Fibroblast of lung (primary cell): ENCODE data around the gene BBC3. TPM values are rescaled to one million over a fixed set of nuclear protein-coding genes. Genes with fewer than 3 reads are reported as not detected.
A peak's percentile ranks its signal among the peaks of the same experiment; 100 is the strongest.

ENCODE experiments used
- DNase-seq, 2 donors: peaks; one replicate each; pipeline versions ENCODE4 v3.0.0 to v3.0.0-alpha.2; 2010; ENCODE audit warnings: low read depth in 2 of 2
- H2AFZ ChIP-seq: 2 replicates; pipeline ENCODE4 v1.5.1; 2012; ENCODE audit warnings: low read length, control low read depth, inconsistent platforms
- H3K27ac ChIP-seq: 2 replicates; pipeline ENCODE4 v1.5.1; 2011; ENCODE audit warnings: low read length, control low read depth; ENCODE audit not compliant: insufficient read depth
- H3K27me3 ChIP-seq: 2 replicates; pipeline ENCODE4 v1.5.1; 2011; ENCODE audit warnings: mild to moderate bottlenecking, low read length; ENCODE audit not compliant: control insufficient read depth, insufficient read depth
- H3K36me3 ChIP-seq: 2 replicates; pipeline ENCODE4 v1.5.1; 2011; ENCODE audit warnings: low read length; ENCODE audit not compliant: control insufficient read depth, insufficient read depth
- H3K4me1 ChIP-seq: 2 replicates; pipeline ENCODE4 v1.5.1; 2011; ENCODE audit warnings: low read length; ENCODE audit not compliant: control insufficient read depth, insufficient read depth; ENCODE audit errors: extremely low read depth
- H3K4me2 ChIP-seq: 2 replicates; pipeline ENCODE4 v1.5.1; 2011; ENCODE audit warnings: low read length, control low read depth; ENCODE audit not compliant: insufficient read depth; ENCODE audit errors: extremely low read depth
- H3K4me3 ChIP-seq, 4 experiments: fragments of 200-600 bp in 1 of 4; sonication (generic) in 1 of 4; replicated peaks in 1 of 4; 2 replicates each; pipeline ENCODE4 v1.5.1; 2011 to 2016; ENCODE audit warnings: low read length in 4 of 4, low read depth in 3 of 4, mild to moderate bottlenecking in 3 of 4, control low read depth in 2 of 4, inconsistent platforms in 1 of 4, mixed read lengths in 1 of 4; ENCODE audit not compliant: insufficient read depth in 1 of 4; ENCODE audit errors: control extremely low read depth in 1 of 4
- H3K79me2 ChIP-seq: 2 replicates; pipeline ENCODE4 v1.5.1; 2012; ENCODE audit warnings: mild to moderate bottlenecking, low read length, inconsistent platforms; ENCODE audit not compliant: control insufficient read depth, insufficient read depth
- H3K9ac ChIP-seq: 2 replicates; pipeline ENCODE4 v1.5.1; 2011; ENCODE audit warnings: mild to moderate bottlenecking, low read length, control low read depth; ENCODE audit not compliant: insufficient read depth
- H3K9me3 ChIP-seq: 2 replicates; pipeline ENCODE4 v1.5.1; 2012; ENCODE audit warnings: low read depth, low read length; ENCODE audit not compliant: control insufficient read depth, insufficient read depth
- H4K20me1 ChIP-seq: 2 replicates; pipeline ENCODE4 v1.5.1; 2011; ENCODE audit warnings: low read length; ENCODE audit not compliant: control insufficient read depth, insufficient read depth; ENCODE audit errors: extremely low read depth
- CTCF ChIP-seq, 2 donors: IDR thresholded peaks in 1 of 2; conservative IDR thresholded peaks in 1 of 2; 1 replicate in 1 of 2; 2 replicates in 1 of 2; pipeline ENCODE4 v1.5.1; 2011 to 2012; ENCODE audit warnings: low read length in 2 of 2, control low read depth in 1 of 2, inconsistent platforms in 1 of 2, low read depth in 1 of 2, mild to moderate bottlenecking in 1 of 2
- EZH2 ChIP-seq: IDR thresholded peaks from 2 replicates; pipeline ENCODE4 v1.5.1; 2012; ENCODE audit warnings: low read length, control low read depth, mild to moderate bottlenecking; ENCODE audit errors: missing control alignments
- polyA plus RNA-seq, 2 donors: library from polyadenylated mRNA; depleted of rRNA in 1 of 2; stranded (reverse) in 1 of 2; unstranded in 1 of 2; fragments of >200 nt; gene quantifications; 2 replicates each; pipeline ENCODE4 v1.2.1, GENCODE V29; 2011 to 2012; ENCODE audit warnings: missing spikeins in 1 of 2
- total RNA-seq: library from RNA; depleted of rRNA; stranded (reverse); fragments of >200 nt; gene quantifications from 2 replicates; pipeline ENCODE4 v1.2.1, GENCODE V29; 2014

BBC3 gene
- total and polyA plus RNA-seq, 2 donors (not counting 1 experiment from before 2014, with no cell fraction given), result 2.4 to 37.7 TPM

GRCh38 chr19:47227352-47228167, 3.4 kb downstream of the BBC3 start:
- Histone ChIP-seq H3K4me2 (peak overlapping the region; percentile 61), H3K4me3 (peak overlapping the region; percentile 50 to 99 (median 55)), H3K27ac (peak overlapping the region; percentile 97), H4K20me1 (no peaks in the 10 kb centered on the region), H3K9me3 (no peaks in the 10 kb centered on the region), H3K4me1 (peaks cover 26% of the 10 kb centered on the region), H3K27me3 (no peaks in the 10 kb centered on the region), H3K79me2 (peaks cover 23% of the 10 kb centered on the region), H2AFZ (no peak overlapping the region), H3K36me3 (peaks cover 1% of the 10 kb centered on the region), H3K9ac (peak overlapping the region; percentile 67)
- TF ChIP-seq CTCF (conservative IDR thresholded peaks at IDR 0.05 in 1 of 2, IDR thresholded peaks at IDR 0.05 in 1 of 2; ENCODE audit: low read depth in 1 of 2, low read length in 2 of 2), result no peak
- TF ChIP-seq EZH2, result no peak
- DNase-seq, result peak; percentile 92 to 97

GRCh38 chr19:47226426-47227351, 4.3 kb downstream of the BBC3 start:
- Histone ChIP-seq H3K4me2 (peak overlapping the region; percentile 67), H3K36me3 (peaks cover 6% of the 10 kb centered on the region), H3K27ac (peak overlapping the region; percentile 97), H3K27me3 (no peaks in the 10 kb centered on the region), H3K9me3 (no peaks in the 10 kb centered on the region), H4K20me1 (no peaks in the 10 kb centered on the region), H3K4me1 (peaks cover 22% of the 10 kb centered on the region), H3K9ac (peak overlapping the region; percentile 67), H2AFZ (no peak overlapping the region), H3K79me2 (peaks cover 23% of the 10 kb centered on the region), H3K4me3 (peak overlapping the region; percentile 12 to 99 (median 52))
- no peak for TF ChIP-seq CTCF (conservative IDR thresholded peaks at IDR 0.05 in 1 of 2, IDR thresholded peaks at IDR 0.05 in 1 of 2; ENCODE audit: low read depth in 1 of 2, low read length in 2 of 2)
- TF ChIP-seq EZH2, result no peak
- peak; percentile 62 to 79 for DNase-seq
